ENCODE measurements around the gene ZMYND11.

DNA sequence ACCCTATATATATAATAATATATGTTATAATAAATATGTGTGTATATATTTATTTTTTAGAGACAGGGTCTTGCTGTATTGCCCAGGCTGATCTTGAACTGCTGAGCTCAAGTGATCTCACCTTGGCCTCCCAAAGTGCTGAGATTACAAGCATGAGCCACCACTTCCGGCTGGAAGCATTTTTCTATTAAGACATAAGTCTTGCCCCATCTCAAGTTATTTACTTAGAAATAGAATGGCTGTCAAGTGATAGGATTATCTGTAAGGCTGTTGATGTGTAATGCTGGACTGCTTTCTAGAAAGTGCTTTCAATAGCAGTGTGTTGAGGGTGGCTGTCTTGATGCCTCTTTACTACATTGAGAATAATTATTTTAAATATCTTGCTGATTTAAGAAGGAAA lies 65.2 kb downstream of the ZMYND11 start:
- TF ChIP-seq POLR2AphosphoS5 (IDR thresholded peaks at IDR 0.05; ENCODE audit: low read depth), result no peak
- no peak for TF ChIP-seq CTCF (IDR thresholded peaks at IDR 0.05; ENCODE audit: insufficient read depth, low read length)
- TF ChIP-seq, protein P1, sequence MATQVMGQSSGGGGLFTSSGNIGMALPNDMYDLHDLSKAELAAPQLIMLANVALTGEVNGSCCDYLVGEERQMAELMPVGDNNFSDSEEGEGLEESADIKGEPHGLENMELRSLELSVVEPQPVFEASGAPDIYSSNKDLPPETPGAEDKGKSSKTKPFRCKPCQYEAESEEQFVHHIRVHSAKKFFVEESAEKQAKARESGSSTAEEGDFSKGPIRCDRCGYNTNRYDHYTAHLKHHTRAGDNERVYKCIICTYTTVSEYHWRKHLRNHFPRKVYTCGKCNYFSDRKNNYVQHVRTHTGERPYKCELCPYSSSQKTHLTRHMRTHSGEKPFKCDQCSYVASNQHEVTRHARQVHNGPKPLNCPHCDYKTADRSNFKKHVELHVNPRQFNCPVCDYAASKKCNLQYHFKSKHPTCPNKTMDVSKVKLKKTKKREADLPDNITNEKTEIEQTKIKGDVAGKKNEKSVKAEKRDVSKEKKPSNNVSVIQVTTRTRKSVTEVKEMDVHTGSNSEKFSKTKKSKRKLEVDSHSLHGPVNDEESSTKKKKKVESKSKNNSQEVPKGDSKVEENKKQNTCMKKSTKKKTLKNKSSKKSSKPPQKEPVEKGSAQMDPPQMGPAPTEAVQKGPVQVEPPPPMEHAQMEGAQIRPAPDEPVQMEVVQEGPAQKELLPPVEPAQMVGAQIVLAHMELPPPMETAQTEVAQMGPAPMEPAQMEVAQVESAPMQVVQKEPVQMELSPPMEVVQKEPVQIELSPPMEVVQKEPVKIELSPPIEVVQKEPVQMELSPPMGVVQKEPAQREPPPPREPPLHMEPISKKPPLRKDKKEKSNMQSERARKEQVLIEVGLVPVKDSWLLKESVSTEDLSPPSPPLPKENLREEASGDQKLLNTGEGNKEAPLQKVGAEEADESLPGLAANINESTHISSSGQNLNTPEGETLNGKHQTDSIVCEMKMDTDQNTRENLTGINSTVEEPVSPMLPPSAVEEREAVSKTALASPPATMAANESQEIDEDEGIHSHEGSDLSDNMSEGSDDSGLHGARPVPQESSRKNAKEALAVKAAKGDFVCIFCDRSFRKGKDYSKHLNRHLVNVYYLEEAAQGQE (IDR thresholded peaks at IDR 0.05; ENCODE audit: insufficient replicate concordance, low read depth), result no peak
- no peak for TF ChIP-seq GABPA (IDR thresholded peaks at IDR 0.05; ENCODE audit: low read depth)

Measured in HL-60 (cell line).